Jurkat, Clone E6-1 (cell line): ENCODE measurements around the gene SYDE1. TPM values are rescaled to one million over a fixed set of nuclear protein-coding genes. Genes with fewer than 3 reads are reported as not detected.
"Not testable (repeated sequence)": the region's sequence is repeated elsewhere in the genome, so short reads cannot be mapped to it uniquely, and the experiment has no call there.

Experiments
- DNase-seq: peaks from one replicate; pipeline ENCODE4 v3.0.0-alpha.2; 2011; ENCODE audit warnings: low read depth, low spot score
- H3K4me3 ChIP-seq: 2 replicates; pipeline ENCODE4 v1.5.1; 2011; ENCODE audit warnings: mild to moderate bottlenecking, low read length, control low read depth, moderate library complexity
- polyA plus RNA-seq: library from polyadenylated mRNA; unstranded; fragments of >200 nt; gene quantifications from one replicate; pipeline ENCODE4 v1.2.1, GENCODE V29; 2012; ENCODE audit warnings: missing spikeins; ENCODE audit not compliant: insufficient read length, insufficient read depth

SYDE1 gene
- polyA plus RNA-seq = not detected

GRCh38 chr19:15107061-15108010 lies at the start of gene SYDE1:
Gene SYDE1 (plus strand): TSS chr19:15107401. CDS start chr19:15107434, 33 bp downstream.
- no peak for DNase-seq
- no peak within 1 kb of the TSS for H3K4me3 ChIP-seq

GRCh38 chr19:15062036-15062435 lies 45.2 kb upstream of the SYDE1 start:
- no peak for DNase-seq
- no peak overlapping the region for H3K4me3 ChIP-seq

- not testable (repeated sequence) for H3K4me3 ChIP-seq, DNase-seq
Measured at GRCh38 chr19:15070386-15070785, 36.8 kb upstream of the SYDE1 start.

GRCh38 chr19:15072930-15073647 lies 34.1 kb upstream of the SYDE1 start:
- H3K4me3 ChIP-seq = no peak overlapping the region
- no peak for DNase-seq

- H3K4me3 ChIP-seq = no peak overlapping the region
- no peak for DNase-seq
Measured at GRCh38 chr19:15074371-15074770, 32.8 kb upstream of the SYDE1 start.

GRCh38 chr19:15075806-15076205 lies 31.4 kb upstream of the SYDE1 start:
- H3K4me3 ChIP-seq = no peak overlapping the region
- no peak for DNase-seq

GRCh38 chr19:15080002-15080401 lies 27.2 kb upstream of the SYDE1 start:
- not testable (repeated sequence) for DNase-seq, H3K4me3 ChIP-seq

GRCh38 chr19:15081911-15082310 lies 25.3 kb upstream of the SYDE1 start, which contains the start of gene OR1I1:
Gene OR1I1 (plus strand): TSS chr19:15082211. CDS start chr19:15087066, 4,855 bp downstream.
- no peak for DNase-seq
- no peak within 1 kb of the TSS for H3K4me3 ChIP-seq

- H3K4me3 ChIP-seq = no peak overlapping the region
- no peak for DNase-seq
Measured at GRCh38 chr19:15087182-15087581, 20.0 kb upstream of the SYDE1 start.

- DNase-seq = peak; percentile 77
Measured at GRCh38 chr19:15091918-15092753, 15.1 kb upstream of the SYDE1 start.

GRCh38 chr19:15093001-15093400 lies 14.2 kb upstream of the SYDE1 start:
- H3K4me3 ChIP-seq = no peak overlapping the region
- no peak for DNase-seq

More at GRCh38 chr19:15091918-15092753, 15.1 kb upstream of the SYDE1 start:
- no peak overlapping the region for H3K4me3 ChIP-seq

GRCh38 chr19:15096223-15096622 lies 11.0 kb upstream of the SYDE1 start:
- H3K4me3 ChIP-seq = no peak overlapping the region

GRCh38 chr19:15097980-15098379 lies 9.2 kb upstream of the SYDE1 start:
- not testable (repeated sequence) for H3K4me3 ChIP-seq, DNase-seq

More at GRCh38 chr19:15096223-15096622, 11.0 kb upstream of the SYDE1 start:
- DNase-seq = no peak

- DNase-seq = no peak
- no peak overlapping the region for H3K4me3 ChIP-seq
Measured at GRCh38 chr19:15098460-15098859, 8.7 kb upstream of the SYDE1 start.

GRCh38 chr19:15099017-15099582 lies 8.1 kb upstream of the SYDE1 start:
- no peak overlapping the region for H3K4me3 ChIP-seq
- DNase-seq = no peak

GRCh38 chr19:15101479-15102082 lies 5.6 kb upstream of the SYDE1 start:
- no peak overlapping the region for H3K4me3 ChIP-seq
- DNase-seq = peak; percentile 62

GRCh38 chr19:15104003-15104402 lies 3.2 kb upstream of the SYDE1 start:
- DNase-seq = no peak
- no peak overlapping the region for H3K4me3 ChIP-seq

GRCh38 chr19:15104411-15104810 lies 2.8 kb upstream of the SYDE1 start:
- no peak for DNase-seq
- no peak overlapping the region for H3K4me3 ChIP-seq
